ENCODE results near the gene IL18BP.

DNA sequence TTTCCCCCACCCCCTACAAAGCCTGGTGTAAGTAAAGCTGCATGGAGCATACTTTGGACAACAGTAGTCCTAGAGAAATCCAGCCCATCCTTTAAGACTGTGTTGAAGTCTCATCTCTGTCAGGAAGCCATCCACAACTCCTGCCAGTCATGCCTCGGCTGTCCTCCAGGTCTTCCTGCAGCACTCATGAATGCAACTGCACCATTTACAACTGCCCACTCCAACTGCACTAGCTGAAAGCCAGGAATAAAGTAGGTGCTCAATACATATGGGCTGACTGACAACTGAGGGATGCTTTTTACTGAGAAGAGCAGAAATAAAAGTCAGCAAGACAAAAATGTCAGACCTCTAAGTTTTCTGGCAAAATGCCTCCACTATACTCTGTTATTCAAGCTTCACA lies 27.4 kb downstream of the IL18BP start:
- TF ChIP-seq, protein P1, sequence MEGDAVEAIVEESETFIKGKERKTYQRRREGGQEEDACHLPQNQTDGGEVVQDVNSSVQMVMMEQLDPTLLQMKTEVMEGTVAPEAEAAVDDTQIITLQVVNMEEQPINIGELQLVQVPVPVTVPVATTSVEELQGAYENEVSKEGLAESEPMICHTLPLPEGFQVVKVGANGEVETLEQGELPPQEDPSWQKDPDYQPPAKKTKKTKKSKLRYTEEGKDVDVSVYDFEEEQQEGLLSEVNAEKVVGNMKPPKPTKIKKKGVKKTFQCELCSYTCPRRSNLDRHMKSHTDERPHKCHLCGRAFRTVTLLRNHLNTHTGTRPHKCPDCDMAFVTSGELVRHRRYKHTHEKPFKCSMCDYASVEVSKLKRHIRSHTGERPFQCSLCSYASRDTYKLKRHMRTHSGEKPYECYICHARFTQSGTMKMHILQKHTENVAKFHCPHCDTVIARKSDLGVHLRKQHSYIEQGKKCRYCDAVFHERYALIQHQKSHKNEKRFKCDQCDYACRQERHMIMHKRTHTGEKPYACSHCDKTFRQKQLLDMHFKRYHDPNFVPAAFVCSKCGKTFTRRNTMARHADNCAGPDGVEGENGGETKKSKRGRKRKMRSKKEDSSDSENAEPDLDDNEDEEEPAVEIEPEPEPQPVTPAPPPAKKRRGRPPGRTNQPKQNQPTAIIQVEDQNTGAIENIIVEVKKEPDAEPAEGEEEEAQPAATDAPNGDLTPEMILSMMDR (IDR thresholded peaks at IDR 0.05), result no peak
- TF ChIP-seq EZH2phosphoT487 (IDR thresholded peaks at IDR 0.05) (no peak), EZH2 (IDR thresholded peaks at IDR 0.05) (no peak)

Data from neural progenitor cell (in vitro differentiated cells).